Activated naive CD8-positive, alpha-beta T cell treated with anti-CD3 and anti-CD28 coated beads for 36 hours (primary cell): ENCODE results near the gene NPAS3. TPM values are rescaled to one million over a fixed set of nuclear protein-coding genes. Genes with fewer than 3 reads are reported as not detected.

Source experiments
- DNase-seq: peaks from one replicate; pipeline ENCODE4 v3.0.0; 2021
- H3K27ac Mint-ChIP-seq: one replicate; pipeline ENCODE4 v1.8.0; 2022; ENCODE audit warnings: mild to moderate bottlenecking, moderate library complexity, mixed read lengths
- H3K27me3 Mint-ChIP-seq: one replicate; pipeline ENCODE4 v1.8.0; 2022; ENCODE audit warnings: mild to moderate bottlenecking, mixed read lengths
- H3K36me3 Mint-ChIP-seq: one replicate; pipeline ENCODE4 v1.8.0; 2021; ENCODE audit warnings: mild to moderate bottlenecking, mixed read lengths
- H3K4me1 Mint-ChIP-seq: one replicate; pipeline ENCODE4 v1.8.0; 2021; ENCODE audit warnings: mixed read lengths
- H3K4me3 Mint-ChIP-seq: one replicate; pipeline ENCODE4 v1.8.0; 2022; ENCODE audit warnings: mild to moderate bottlenecking, moderate library complexity, mixed read lengths
- H3K9me3 Mint-ChIP-seq: one replicate; pipeline ENCODE4 v1.8.0; 2022; ENCODE audit warnings: mixed read lengths
- total RNA-seq, 2 experiments: library from RNA; stranded (reverse); gene quantifications; one replicate each; pipeline ENCODE4 v1.2.3, GENCODE V29; 2021

NPAS3 gene
- total RNA-seq, 2 experiments from 2014 or later = not detected

- H3K27me3 Mint-ChIP-seq = no peaks in the 10 kb centered on the region
- H3K27ac Mint-ChIP-seq = no peak overlapping the region
- no peak for DNase-seq
- no peaks in the 10 kb centered on the region for H3K9me3 Mint-ChIP-seq
- no peaks in the 10 kb centered on the region for H3K36me3 Mint-ChIP-seq
- H3K4me3 Mint-ChIP-seq = no peak overlapping the region
- no peaks in the 10 kb centered on the region for H3K4me1 Mint-ChIP-seq
Observed at GRCh38 chr14:33580231-33580749, 641.6 kb downstream of the NPAS3 start.

- Mint-ChIP-seq H3K36me3 (no peaks in the 10 kb centered on the region), H3K27me3 (no peaks in the 10 kb centered on the region), H3K4me3 (no peak overlapping the region), H3K27ac (no peak overlapping the region), H3K9me3 (no peaks in the 10 kb centered on the region), H3K4me1 (no peaks in the 10 kb centered on the region)
- no peak for DNase-seq
Observed at GRCh38 chr14:33580841-33581240, 642.2 kb downstream of the NPAS3 start.

GRCh38 chr14:33584697-33585096, 646.0 kb downstream of the NPAS3 start:
- Mint-ChIP-seq H3K4me3 (no peak overlapping the region), H3K27ac (no peak overlapping the region), H3K4me1 (no peaks in the 10 kb centered on the region), H3K36me3 (no peaks in the 10 kb centered on the region), H3K9me3 (no peaks in the 10 kb centered on the region), H3K27me3 (no peaks in the 10 kb centered on the region)
- DNase-seq = no peak

GRCh38 chr14:33586806-33587205, 648.1 kb downstream of the NPAS3 start:
- Mint-ChIP-seq H3K27me3 (no peaks in the 10 kb centered on the region), H3K4me3 (no peak overlapping the region), H3K9me3 (no peaks in the 10 kb centered on the region), H3K4me1 (no peaks in the 10 kb centered on the region), H3K27ac (no peak overlapping the region), H3K36me3 (no peaks in the 10 kb centered on the region)
- DNase-seq = no peak

GRCh38 chr14:33587791-33588190, 649.1 kb downstream of the NPAS3 start:
- Mint-ChIP-seq H3K9me3 (no peaks in the 10 kb centered on the region), H3K4me1 (no peaks in the 10 kb centered on the region), H3K36me3 (no peaks in the 10 kb centered on the region), H3K27ac (no peak overlapping the region), H3K27me3 (no peaks in the 10 kb centered on the region), H3K4me3 (no peak overlapping the region)
- DNase-seq = no peak

- no peaks in the 10 kb centered on the region for H3K36me3 Mint-ChIP-seq
- no peaks in the 10 kb centered on the region for H3K27me3 Mint-ChIP-seq
- no peak overlapping the region for H3K4me3 Mint-ChIP-seq
- no peaks in the 10 kb centered on the region for H3K4me1 Mint-ChIP-seq
- no peaks in the 10 kb centered on the region for H3K9me3 Mint-ChIP-seq
- no peak for DNase-seq
- no peak overlapping the region for H3K27ac Mint-ChIP-seq
Observed at GRCh38 chr14:33588771-33589170, 650.1 kb downstream of the NPAS3 start.

GRCh38 chr14:33589334-33589733, 650.7 kb downstream of the NPAS3 start:
- no peaks in the 10 kb centered on the region for H3K9me3 Mint-ChIP-seq
- H3K27me3 Mint-ChIP-seq = peaks cover 1% of the 10 kb centered on the region
- H3K27ac Mint-ChIP-seq = no peak overlapping the region
- no peaks in the 10 kb centered on the region for H3K4me1 Mint-ChIP-seq
- H3K4me3 Mint-ChIP-seq = no peak overlapping the region
- no peaks in the 10 kb centered on the region for H3K36me3 Mint-ChIP-seq
- DNase-seq = no peak

- no peak overlapping the region for H3K27ac Mint-ChIP-seq
- H3K27me3 Mint-ChIP-seq = peaks cover 5% of the 10 kb centered on the region
- no peaks in the 10 kb centered on the region for H3K4me1 Mint-ChIP-seq
- DNase-seq = no peak
- no peaks in the 10 kb centered on the region for H3K9me3 Mint-ChIP-seq
- H3K36me3 Mint-ChIP-seq = no peaks in the 10 kb centered on the region
- no peak overlapping the region for H3K4me3 Mint-ChIP-seq
Observed at GRCh38 chr14:33590891-33591630, 652.4 kb downstream of the NPAS3 start.

GRCh38 chr14:33592297-33592696, 653.6 kb downstream of the NPAS3 start:
- no peak for DNase-seq
- Mint-ChIP-seq H3K27me3 (peaks cover 5% of the 10 kb centered on the region), H3K27ac (no peak overlapping the region), H3K36me3 (no peaks in the 10 kb centered on the region), H3K4me1 (no peaks in the 10 kb centered on the region), H3K9me3 (no peaks in the 10 kb centered on the region), H3K4me3 (no peak overlapping the region)

GRCh38 chr14:33596211-33597080, 657.8 kb downstream of the NPAS3 start:
- H3K27me3 Mint-ChIP-seq = peaks cover 12% of the 10 kb centered on the region
- no peaks in the 10 kb centered on the region for H3K9me3 Mint-ChIP-seq
- H3K4me1 Mint-ChIP-seq = no peaks in the 10 kb centered on the region

GRCh38 chr14:33598582-33598981, 659.9 kb downstream of the NPAS3 start:
- Mint-ChIP-seq H3K27me3 (peaks cover 12% of the 10 kb centered on the region), H3K36me3 (no peaks in the 10 kb centered on the region), H3K4me1 (no peaks in the 10 kb centered on the region), H3K4me3 (no peak overlapping the region), H3K27ac (no peak overlapping the region), H3K9me3 (no peaks in the 10 kb centered on the region)
- DNase-seq = no peak

More at GRCh38 chr14:33596211-33597080, 657.8 kb downstream of the NPAS3 start:
- H3K27ac Mint-ChIP-seq = no peak overlapping the region
- no peaks in the 10 kb centered on the region for H3K36me3 Mint-ChIP-seq
- DNase-seq = no peak
- H3K4me3 Mint-ChIP-seq = no peak overlapping the region

- no peak for DNase-seq
- H3K4me3 Mint-ChIP-seq = no peak overlapping the region
- peaks cover 2% of the 10 kb centered on the region for H3K9me3 Mint-ChIP-seq
- H3K27ac Mint-ChIP-seq = no peak overlapping the region
- H3K36me3 Mint-ChIP-seq = no peaks in the 10 kb centered on the region
- peaks cover 7% of the 10 kb centered on the region for H3K27me3 Mint-ChIP-seq
- H3K4me1 Mint-ChIP-seq = no peaks in the 10 kb centered on the region
Observed at GRCh38 chr14:33602396-33602795, 663.7 kb downstream of the NPAS3 start.

- H3K36me3 Mint-ChIP-seq = no peaks in the 10 kb centered on the region
- no peak for DNase-seq
- peaks cover 2% of the 10 kb centered on the region for H3K9me3 Mint-ChIP-seq
Observed at GRCh38 chr14:33606591-33606990, 667.9 kb downstream of the NPAS3 start.

GRCh38 chr14:33609582-33609981, 670.9 kb downstream of the NPAS3 start:
- H3K4me3 Mint-ChIP-seq = no peak overlapping the region

More at GRCh38 chr14:33606591-33606990, 667.9 kb downstream of the NPAS3 start:
- Mint-ChIP-seq H3K4me1 (no peaks in the 10 kb centered on the region), H3K4me3 (no peak overlapping the region), H3K27me3 (no peaks in the 10 kb centered on the region), H3K27ac (no peak overlapping the region)

GRCh38 chr14:33610121-33610520, 671.4 kb downstream of the NPAS3 start:
- Mint-ChIP-seq H3K36me3 (no peaks in the 10 kb centered on the region), H3K4me3 (no peak overlapping the region), H3K9me3 (peaks cover 2% of the 10 kb centered on the region), H3K4me1 (no peaks in the 10 kb centered on the region), H3K27me3 (no peaks in the 10 kb centered on the region), H3K27ac (no peak overlapping the region)
- no peak for DNase-seq

More at GRCh38 chr14:33609582-33609981, 670.9 kb downstream of the NPAS3 start:
- DNase-seq = no peak
- H3K27ac Mint-ChIP-seq = no peak overlapping the region
- no peaks in the 10 kb centered on the region for H3K27me3 Mint-ChIP-seq
- H3K36me3 Mint-ChIP-seq = no peaks in the 10 kb centered on the region
- H3K9me3 Mint-ChIP-seq = peaks cover 2% of the 10 kb centered on the region
- H3K4me1 Mint-ChIP-seq = no peaks in the 10 kb centered on the region
